HG02840 (cell line): ENCODE results near the gene SIGLEC14.
"Not testable (repeated sequence)": the region's sequence is repeated elsewhere in the genome, so short reads cannot be mapped to it uniquely, and the experiment has no call there.

Experiments
- ATAC-seq: cut with Tn5 transposase; IDR thresholded peaks from one replicate; pipeline ENCODE4 v1.9.1; 2021; ENCODE audit warnings: mild to moderate bottlenecking, moderate library complexity, moderate number of reproducible peaks; ENCODE audit not compliant: unreplicated experiment, low FRiP score

The SIGLEC14 gene, protein sequence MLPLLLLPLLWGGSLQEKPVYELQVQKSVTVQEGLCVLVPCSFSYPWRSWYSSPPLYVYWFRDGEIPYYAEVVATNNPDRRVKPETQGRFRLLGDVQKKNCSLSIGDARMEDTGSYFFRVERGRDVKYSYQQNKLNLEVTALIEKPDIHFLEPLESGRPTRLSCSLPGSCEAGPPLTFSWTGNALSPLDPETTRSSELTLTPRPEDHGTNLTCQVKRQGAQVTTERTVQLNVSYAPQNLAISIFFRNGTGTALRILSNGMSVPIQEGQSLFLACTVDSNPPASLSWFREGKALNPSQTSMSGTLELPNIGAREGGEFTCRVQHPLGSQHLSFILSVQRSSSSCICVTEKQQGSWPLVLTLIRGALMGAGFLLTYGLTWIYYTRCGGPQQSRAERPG

GRCh38 chr19:51646730-51647129 is at the start of gene SIGLEC14:
TSS of gene SIGLEC14 (minus strand) at chr19:51646825. CDS start at chr19:51646759, 66 bp downstream.
- ATAC-seq = not testable (repeated sequence)

DNA sequence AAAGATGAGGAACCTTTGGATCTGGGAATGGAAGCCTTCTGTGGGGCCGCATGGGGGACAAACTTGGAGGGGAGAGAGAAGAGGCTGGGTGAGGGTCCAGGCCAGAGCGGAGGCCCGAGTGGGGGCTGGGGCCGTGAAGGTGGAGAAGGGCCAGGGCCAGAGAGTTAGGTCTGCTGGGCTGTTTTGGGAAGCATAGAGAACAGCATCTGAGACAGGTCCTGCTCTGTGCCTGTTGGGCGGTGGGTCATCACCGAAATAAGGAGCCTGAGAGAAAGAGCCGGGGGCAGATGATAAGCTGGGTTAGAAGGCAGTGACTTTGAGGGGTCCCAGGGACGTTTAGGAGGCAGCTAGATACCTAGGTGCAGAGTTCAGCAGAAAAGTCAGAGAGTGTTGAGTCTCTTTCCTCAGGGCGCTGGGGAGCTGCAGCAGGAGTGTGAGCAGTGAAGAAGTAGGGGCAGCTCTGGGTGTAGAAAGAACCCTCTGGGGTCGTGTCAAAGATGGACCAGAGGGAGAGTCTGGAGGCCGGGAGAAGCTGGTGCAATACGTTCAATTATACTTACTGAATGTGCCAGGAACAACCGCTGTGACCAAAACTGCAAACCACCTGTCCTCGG is 49.2 kb upstream of the SIGLEC14 start:
- no peak for ATAC-seq

DNA sequence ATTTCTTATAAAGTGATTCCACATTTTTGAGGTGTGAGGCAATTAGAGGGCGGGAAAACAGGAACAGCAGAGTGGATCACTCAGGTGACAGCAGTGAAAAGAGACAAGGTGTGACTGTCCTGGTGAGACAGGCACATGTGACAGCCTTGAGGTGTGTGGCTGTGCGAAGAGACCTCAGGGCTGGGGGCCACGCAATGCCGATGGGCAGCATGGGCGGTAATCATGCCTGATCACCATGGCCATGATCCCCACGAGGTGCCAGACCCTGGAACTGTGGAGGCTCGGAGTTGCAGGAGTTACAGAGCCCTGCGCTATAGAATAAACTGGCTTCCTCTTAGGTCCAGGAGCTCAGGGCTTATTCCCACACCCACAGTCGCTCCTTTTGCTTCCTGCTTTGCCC is 48.5 kb upstream of the SIGLEC14 start:
- no peak for ATAC-seq

GRCh38 chr19:51694318-51695085 is 47.9 kb upstream of the SIGLEC14 start:
- no peak for ATAC-seq

DNA sequence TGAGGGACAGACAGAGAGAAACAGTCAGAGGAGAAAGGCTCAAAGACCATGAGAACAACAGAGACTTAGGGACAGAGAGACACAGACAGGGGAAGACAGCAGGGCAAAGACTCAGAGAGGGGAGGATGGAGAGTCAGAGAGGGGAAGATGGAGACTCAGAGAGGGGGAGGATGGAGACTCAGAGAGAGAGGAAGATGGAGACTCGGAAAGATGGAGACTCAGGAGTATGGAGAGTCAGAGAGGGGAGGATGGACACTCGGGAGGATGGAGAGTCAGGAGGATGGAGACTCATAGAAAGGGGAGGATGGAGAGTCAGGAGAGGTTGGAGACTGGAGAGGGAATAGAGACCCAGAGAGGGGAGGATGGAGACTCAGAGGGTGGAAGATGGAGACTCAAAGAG is 47.2 kb upstream of the SIGLEC14 start:
- no peak for ATAC-seq

GRCh38 chr19:51693260-51693659 is 46.6 kb upstream of the SIGLEC14 start, which contains the start of gene SPACA6:
TSS of gene SPACA6 (plus strand) at chr19:51693330. CDS start at chr19:51693527, 197 bp downstream.
- no peak for ATAC-seq

- ATAC-seq = no peak
These were observed 45.8 kb upstream of the SIGLEC14 start for GRCh38 chr19:51692468-51692867.

GRCh38 chr19:51691584-51692428 is 45.2 kb upstream of the SIGLEC14 start:
- no peak for ATAC-seq

DNA sequence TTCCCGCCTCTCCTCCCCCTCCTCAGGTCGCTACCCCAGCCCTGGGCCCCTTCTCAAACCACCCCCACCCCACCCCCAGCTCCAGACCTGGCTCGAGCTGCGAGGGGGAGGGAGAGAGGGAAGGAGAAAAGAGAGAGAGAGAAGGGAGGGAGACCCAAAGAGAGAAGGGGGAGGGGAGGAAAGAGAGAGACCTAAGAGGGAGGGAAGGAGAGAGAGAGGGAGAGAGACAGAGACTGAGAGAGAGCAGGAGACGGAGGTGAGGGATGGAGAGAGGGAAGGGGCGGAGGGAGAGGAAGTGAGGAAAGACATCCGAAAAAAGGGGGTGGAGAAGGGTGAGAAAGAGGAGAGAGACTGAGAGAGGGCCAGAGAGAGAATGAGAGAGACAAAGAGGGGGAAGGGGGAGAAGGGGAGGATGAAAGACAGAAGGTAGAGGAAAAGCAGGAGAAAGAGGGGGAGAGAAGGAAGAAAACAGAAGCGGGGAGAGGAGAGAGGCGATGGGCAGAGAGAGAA is 44.5 kb upstream of the SIGLEC14 start:
- no peak for ATAC-seq

GRCh38 chr19:51690454-51691073 is 43.9 kb upstream of the SIGLEC14 start:
- ATAC-seq = no peak

DNA sequence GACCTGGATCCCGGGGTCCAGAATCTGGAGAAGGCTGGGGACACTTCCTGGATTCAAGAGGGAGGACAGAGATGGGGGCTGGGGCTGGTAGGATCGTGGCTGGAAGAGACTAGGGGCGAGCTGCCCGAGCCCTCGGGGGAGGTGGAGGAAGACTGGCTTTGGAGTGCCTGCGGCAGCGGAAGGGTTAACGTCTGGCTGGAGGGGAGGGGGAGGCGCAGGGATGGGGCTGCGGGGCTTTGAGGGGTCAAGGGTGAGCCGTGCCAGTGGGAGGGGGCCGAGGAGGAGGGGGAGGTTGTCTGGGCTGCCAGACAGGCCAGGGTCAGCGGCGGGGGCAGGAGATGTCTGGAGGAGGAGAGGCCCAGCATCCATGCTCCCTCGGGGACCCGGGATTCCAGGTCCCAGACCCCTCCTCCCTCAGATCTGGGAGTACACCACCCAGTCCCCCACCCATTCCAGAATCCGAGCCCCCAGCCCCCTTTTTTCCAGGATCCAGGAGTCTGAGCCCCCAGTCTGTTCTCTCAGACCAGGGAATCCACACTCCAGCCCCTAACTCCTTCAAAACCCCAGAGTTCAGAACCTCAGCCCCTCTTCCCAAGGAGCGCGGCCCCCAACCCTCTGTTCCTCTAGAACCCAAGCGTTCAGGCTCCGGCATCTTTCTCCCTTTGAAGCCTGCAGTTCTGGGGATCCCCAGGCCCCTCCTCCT is 43.3 kb upstream of the SIGLEC14 start:
- no peak for ATAC-seq

DNA sequence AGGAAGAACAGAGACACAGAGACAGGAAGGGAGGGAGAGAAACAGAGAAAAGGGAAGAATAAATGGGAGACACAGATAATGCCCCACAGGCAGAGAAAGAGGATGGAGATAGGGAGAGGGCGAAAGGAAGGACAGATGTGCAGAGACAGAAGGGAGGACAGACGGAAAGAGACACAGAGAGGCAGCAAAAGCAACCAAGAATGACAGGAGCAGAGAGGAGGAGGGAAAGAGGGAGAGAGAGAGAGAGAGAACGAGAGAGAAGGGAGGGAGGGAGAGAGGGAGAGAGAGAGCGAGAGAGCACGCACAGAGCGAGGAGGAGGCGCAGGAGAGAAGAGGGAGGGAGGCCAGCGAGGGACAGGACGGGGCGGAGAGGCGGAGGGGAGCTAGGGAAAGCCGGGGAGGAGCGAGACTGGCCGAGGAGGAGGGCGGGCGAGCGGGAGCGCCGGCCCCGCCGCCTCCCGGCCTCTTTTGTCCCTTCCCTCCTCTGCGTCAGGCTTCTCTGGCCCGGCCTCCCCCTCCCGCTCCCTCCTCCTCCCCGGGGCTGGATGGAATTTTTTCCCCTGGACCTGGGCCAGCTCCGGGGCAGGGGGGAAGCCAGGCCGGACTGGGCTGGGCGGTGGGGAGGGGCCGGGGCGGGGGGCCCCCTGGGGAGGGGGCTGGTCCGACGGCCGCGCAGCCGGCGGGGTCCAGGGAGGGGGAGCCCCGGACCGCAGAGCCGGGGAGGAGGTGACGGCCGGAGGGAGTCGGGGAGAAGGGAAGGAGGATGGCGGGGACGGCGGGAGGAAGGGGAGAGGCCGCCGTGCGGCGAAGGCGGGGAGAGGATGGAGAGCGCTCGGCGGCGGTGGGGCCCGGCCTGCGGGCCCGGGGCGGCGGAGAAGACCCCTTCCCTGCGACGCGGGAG is 42.3 kb upstream of the SIGLEC14 start:
- ATAC-seq = no peak

- ATAC-seq = no peak
These were observed 41.4 kb upstream of the SIGLEC14 start for GRCh38 chr19:51687791-51688670.

- no peak for ATAC-seq
These were observed 39.5 kb upstream of the SIGLEC14 start for GRCh38 chr19:51686171-51686570.

DNA sequence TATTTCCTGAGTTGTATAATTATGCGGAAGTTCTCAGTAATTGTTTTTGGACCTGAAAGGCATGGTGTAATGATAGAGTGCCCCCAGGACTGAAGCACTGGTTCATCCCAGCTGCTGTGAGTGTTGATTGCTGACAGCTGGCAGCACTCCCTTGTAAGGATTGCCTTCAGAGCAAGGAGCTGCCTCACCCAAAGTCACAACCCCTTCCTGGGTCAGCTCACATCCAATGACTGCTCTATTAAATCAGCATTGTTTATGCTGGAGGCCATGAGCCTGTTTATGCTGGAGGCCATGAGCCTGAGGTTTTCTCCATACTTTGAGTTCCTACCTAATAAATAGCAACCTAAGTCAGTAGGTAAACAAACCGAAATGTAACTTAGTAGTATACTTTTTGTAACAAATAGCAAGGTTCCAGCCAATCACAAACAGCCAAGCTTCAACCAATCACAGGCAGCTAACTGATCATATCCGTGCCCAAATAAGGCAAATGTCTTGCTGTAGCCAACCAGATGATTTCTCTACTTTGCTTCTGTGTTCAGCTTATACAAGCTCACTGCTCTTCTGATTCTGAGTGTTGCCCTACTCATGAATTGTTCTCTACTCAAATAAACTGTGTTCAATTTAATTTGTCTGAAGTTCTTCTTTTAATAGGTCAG is 34.8 kb upstream of the SIGLEC14 start:
- no peak for ATAC-seq

- ATAC-seq = no peak
These were observed 33.8 kb upstream of the SIGLEC14 start for GRCh38 chr19:51680474-51680873.
